Activated T-cell treated with anti-CD3 and anti-CD28 coated beads, Interleukin-2, amount 50 U/mL, for 48 hours (primary cell): ENCODE measurements around the gene UBAC1.
A peak's percentile ranks its signal among the peaks of the same experiment; 100 is the strongest.
"Not testable (repeated sequence)": the region's sequence is repeated elsewhere in the genome, so short reads cannot be mapped to it uniquely, and the experiment has no call there.

Experiments used
- DNase-seq, 2 experiments: peaks; one replicate each; pipeline ENCODE4 v3.0.0-alpha.2; 2020

UBAC1 gene

DNA sequence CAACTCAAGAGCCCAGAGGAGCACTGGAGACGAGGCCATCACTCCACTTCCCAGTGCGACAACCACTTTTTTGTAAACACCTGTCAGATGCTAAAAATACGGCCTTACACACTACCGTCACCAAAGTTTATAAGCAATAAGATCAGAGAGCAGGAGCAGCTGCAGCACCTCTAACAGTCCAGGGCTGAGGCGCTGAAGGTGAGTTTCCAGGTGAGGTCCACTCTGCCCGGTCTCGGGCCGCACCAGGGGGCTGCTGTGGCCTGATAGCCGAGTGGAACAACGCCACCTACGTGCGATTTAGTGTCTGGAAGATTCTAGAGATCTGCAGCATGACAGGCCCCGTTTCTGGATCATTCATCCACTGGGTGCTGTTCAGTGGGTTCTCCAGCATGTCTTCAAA is 28.1 kb downstream of the UBAC1 start:
- no peak for DNase-seq

DNA sequence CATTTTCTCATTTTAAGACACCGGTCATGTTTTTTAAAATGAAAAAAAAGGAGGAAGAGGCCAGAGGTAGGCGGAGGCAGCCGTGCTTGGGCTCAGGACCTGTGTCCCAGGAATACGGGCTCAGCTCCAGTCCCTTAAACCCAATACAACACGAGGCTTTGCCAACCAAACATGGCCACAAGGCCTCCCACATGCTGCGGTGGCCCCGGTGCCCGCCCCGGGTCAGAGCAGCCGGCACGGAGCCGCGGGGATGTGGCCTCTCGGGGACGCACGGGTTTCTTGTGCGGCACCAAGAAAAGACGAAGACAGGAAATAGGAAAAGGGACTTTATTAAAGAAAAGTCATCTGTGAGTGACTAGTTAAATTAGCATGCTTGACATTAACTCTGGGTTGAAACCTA is 28.5 kb downstream of the UBAC1 start:
- no peak for DNase-seq

DNA sequence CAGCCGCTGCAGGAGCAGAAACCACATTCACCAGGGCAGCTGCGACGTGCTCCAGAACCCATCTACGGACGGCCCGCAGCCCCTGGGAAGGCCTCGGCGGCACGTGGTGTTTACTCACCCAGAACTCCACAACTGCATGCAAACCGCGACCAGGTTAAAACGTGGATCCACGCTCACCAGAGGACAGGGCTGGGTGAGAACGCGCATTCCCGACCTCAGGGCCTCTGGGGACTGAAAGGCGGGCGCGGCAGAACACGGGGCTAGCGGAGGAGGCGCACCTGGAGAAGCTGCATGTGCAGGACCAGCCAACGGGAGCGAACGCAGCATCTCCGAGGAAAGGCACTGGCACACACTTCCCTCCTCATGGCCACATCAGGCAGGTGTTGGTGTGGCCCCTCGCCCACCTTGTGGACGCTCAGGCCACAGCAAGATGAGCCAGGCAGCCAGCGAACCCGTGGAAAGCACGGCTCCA is 29.8 kb downstream of the UBAC1 start:
- DNase-seq = no peak

DNA sequence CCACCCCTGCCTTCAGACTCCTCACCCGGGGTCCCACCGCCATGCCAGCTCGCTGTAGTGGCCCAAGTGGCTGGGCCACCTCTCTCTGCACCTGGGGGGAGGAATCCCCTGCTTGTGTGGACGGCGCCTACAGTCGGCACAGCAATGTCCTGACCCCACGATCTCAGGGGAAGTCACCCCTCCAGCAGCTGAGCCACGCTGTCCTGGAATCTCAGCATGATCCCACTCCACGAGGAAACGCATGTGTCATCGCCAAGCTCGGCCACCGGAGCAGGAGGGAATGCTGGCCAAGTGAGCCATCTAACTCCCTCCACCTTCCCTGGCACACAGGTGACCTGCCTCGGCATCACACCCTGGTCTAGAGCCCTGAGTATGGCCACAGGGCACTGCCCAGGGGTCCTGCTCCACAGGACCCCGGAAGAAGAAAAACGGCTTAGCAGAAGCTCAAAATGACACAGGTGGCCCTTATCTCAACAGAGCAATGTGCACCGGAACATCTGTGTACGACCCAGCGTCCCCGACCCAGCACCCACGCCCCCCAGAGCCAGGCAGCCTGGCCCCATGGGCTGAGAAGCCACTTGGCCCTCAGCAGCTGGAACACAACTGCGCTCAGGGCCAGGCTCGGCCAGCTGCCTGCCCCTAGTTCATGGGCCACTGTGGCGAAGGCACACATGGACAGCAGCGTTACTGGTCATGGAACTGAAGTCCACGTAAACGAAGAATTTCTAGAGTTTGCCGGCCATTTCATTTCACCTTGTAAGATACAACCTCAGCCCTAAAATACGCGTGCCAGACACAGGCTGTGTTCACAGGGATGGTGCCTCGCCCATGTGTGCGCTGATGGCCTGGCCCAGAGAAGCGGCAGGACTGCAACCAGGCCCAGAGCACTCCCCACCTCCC is 30.5 kb downstream of the UBAC1 start:
- no peak for DNase-seq

DNA sequence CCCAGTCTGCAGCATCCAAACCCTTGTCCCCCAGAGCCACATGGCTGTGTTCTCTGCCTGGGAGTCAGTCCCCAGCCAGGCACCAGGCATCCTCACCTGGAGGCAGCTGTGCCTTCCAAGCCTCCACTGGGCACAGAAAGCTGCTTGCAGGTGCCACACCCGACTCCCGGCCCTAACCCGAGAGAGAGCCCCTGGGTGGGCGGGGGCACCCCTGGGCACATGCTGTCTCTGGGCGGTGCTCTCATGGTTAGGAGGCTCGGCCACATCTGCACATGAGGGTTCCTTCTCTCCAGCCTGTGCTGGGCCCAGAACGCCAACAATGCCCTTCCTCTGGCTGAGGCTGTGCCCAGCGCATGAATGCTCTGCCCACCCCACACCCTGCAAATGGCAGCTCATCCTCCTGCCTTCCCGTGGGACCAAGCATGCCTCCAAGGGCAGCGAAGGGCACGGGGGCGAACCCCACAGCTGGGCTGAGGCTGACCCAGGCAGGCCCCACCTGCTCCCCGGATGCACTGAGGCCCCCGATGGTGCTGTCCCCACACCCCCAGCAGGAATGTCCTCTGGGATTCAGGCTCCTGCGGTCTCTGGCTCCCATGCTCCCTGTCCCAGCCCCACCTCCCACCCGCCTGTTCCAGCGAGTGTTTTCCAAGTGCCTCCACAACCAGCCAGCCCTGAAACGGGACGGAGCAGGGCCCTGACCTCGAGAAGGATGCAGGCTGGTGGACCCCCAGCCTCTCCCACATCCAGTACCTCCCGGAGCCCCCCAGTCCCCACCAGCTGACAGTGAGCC is 31.3 kb downstream of the UBAC1 start:
- no peak for DNase-seq

DNA sequence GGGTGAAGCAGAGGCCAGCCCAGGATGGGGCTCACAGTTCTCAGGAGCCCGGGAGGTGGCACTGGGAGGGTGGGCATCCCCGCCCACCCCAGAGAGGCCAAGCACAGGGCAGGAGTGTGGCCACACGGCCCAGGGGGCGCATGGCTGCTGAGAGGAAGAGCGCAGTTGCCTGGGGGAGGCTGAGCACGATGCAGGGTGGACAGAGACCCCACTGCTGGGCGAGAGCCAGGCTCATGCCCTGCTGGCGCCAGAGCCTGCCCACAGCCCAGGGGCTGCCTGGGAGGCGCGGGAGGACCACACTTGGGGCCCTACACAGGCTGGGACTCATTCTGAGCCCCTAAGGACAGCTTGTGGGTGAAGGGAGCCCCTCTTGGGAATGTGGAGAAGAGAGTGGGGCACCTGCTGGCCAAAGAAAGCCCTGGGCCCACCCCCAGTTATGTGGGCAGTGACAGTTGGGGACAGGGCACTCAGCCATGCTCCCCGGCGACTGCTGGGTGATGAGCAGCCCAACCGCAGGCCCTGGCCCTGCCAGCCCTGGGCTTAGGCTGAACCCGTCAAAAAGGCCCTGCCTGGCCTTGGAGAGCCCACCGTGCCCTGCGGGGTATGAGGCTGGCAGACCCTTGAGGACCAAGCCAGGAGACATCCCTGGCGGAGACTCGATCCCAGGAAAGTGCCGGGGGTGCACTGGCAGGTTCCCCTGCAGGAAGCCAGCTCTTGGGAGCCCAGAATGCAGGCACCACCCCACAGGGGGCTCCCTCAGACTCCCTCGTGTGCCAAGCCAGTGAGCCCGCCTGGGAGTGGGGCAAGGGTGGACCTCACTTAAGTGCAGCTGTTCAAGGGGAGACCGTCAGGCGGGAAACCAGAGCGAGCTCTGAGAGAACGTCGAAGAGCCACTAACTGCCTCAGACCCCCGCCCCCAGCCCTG is 32.2 kb downstream of the UBAC1 start:
- no peak for DNase-seq

DNA sequence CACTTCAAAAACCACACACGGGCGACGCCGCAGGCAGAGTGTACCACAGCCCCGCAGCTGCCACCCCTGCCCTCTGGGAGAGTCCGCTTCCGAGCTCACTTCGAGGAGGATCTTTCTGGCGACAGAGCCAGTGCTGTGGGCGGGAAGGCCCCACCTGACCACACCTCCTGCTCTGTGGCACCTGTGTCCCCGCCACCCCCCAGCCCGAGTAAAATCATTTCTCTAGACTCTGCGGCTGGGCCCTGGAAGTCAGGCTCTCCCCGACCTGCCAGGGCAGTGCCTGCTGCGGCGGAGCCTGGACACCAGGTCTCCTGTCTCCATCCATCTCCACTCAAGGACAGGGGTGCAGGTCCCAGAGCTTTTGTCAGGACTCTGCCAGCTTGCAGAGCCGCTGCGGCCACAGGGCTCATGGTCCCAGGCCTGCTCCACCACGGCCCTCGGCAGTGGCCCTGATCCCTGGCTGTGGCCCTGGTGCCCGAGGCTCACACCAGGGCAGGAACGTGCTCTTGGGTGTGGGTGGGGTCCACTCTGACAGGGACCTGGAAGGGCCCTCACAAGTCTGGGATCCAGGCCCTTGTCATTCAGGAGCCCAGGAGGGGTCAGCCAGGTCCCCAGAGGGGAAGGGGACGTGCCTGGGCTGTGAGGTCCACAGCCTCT is 33.0 kb downstream of the UBAC1 start:
- no peak for DNase-seq

DNA sequence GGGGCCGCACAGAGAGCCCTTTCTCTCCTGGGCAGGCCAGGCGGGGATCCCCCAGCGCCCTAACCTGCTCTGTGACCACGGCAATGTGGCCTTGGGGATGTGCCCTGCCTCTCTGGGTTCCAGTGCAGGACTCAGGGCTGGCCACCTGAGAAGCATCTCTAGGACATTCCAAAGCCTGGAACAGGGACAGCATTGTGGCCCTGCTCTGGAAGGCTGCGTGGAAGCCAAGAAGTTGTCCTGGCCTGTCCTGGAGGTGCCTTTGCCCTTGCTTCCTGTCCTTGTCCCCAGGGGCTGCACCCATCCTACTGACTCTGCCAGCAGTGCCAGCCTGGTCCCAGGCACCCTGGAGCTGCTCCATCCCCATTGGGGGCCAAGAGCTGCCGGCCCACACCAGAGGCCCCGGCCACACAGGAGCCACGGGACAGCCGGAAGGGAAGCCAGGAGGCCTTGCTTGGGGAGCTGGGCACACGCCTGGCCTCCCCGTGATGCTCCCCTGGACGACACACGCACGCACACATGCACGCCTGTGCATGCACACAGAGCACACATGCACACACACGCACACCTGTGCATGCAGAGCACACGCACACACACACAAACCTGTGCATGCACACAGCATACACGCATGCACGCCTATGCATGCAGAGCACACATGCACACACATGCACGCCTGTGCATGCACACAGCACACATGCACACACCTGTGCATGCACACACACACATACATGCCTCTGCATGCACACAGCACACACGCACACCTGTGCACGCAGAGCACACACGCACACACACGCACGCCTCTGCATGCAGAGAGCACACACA is 33.8 kb downstream of the UBAC1 start:
- no peak for DNase-seq

DNA sequence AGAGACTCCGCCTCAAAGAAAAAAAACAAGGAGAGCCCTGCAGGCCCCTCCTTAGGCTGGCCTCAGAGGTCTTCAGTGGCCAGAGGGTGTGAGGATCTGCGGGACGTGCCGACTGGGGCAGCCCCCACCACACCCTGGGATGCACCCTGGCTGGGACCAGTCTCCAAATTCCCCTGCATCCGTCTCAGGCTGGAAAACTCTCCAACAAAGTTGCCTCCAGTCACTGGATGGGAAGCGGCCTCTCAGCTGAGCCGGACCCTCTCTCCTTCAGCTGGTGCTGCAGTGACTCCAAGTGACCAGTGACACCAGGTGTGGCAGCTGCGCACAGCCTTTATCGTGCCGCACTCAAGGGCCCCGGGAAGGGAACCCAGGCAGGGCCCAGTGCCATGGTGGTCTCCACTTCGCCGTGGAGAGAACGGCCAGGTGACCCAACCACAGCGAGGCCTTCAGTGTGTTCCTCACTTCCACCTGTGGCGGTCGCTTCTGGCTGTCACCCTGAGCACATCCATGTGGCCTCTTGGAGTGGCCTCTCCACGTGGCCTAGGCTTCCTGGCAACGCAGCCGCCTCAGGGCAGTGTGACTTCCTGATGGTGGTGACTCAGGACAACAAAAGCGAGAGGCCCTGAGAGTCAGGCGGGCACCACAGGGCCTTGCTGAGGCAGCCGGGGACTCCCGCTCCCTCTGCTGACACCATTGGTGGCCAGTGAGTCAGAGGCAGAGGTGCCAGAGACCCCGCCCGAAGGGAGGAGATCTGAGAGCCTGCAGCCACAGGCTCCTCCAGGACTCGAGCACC is 34.6 kb downstream of the UBAC1 start:
- peak; percentile 91 to 93 for DNase-seq

DNA sequence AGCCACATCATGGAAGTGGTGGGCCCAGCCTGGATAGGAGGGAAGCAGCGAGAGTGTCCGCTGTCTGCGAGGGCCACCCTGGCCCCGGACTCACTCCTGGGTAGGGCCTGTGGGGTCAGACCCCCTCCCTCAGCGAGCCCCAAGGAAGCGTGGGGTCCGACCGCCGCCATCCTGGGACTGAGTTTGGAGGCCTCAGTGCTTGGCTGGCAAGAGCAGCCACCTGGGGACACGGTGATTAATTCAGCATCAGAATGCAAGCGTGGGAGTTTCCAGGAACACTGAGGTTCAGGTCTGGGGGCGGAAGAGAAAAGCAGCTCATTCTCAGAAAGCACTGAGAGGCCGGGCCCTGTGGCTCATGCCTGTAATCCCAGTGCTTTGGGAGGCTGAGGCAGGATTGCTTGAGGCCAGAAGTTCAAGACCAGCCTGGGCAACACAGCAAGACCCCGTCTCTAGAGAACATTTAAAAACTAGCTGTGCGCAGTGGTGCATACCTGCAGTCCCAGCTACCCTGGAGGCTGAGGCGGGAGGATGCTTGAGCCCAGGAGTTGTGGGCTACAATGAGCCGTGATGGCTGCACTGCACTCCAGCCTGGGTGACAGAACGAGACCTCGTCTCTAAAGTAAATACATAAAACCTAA is 35.6 kb downstream of the UBAC1 start:
- DNase-seq = peak; percentile 86 to 88

DNA sequence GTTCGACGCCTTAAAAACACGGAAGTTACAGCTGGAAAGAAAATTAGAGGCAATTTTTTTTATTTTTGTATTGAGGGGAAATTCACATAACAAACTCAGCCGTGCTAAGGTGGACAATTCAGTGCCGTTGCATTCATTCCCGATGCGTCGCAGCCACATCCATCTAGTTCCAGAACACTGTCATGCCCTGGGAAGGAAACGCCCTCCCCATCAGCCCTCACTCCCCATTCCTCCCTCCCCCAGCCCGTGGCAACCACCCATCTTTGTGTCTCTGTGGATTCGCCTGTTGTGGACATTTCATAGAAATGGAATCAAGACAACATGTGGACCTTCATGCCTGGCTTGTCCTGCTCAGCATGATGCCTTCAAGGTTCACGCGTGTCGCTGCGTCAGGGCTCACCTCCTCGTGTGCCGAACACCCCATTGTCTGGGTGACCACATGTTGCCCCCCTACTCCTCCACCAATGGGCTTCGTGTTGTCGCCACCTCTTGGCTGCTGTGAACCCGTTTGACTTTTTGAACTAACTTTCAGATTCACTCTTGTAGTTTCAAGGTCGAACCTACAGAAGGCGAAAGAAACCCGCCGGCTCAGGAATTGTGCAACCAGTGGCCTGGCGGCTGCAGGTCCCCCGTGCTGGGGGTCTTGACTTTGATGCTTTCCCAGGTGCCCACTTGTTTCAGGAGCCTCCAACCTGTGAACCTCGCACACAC is 36.4 kb downstream of the UBAC1 start:
- DNase-seq = peak; percentile 56

DNA sequence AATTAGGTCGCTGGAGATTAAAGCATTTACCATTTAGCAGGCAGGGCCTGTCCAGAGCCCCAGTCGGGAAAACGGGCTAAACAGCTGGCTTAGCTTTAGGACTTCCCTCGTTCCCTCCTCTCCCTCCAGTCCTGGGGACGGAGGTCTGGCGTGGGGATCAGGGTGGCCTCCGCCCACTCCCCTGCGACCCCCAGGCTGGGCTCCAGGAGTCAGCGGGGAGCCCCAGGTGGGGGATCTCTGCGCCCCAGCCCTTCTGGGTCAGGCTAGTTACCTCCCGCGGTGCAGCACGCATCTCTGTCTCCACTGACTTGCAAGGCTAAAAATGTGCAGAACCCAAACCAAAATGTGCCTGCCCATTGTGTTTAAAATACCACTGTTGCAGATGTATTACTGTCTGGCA is 37.7 kb downstream of the UBAC1 start:
- no peak for DNase-seq

DNA sequence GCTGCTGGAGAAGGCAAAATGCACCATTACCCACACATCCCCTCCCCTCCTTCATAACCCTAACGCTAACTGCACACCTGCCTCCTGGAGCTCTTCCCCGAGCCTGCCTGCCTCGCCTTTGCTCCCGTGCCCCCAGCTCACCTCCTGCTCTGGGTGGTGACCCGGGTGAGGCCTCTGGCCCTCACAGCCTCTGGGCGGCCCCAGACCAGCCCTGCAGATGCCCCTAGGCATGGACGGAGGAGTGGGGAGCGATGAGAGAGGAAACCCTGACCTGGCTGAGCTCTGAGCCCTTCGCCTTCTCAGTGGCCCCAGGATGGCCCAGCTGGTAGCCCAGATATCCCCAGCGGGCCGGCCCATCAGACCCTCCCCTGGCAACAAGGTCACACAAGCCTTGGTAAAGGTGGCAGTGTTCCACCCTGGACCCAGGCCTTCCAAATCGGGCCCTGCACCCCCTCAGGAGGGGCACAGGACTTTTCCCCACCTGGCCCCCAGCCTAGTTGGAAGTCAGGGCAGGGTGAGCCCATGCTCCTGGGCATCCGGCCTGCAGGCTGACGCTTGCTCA is 39.3 kb downstream of the UBAC1 start:
- no peak for DNase-seq

DNA sequence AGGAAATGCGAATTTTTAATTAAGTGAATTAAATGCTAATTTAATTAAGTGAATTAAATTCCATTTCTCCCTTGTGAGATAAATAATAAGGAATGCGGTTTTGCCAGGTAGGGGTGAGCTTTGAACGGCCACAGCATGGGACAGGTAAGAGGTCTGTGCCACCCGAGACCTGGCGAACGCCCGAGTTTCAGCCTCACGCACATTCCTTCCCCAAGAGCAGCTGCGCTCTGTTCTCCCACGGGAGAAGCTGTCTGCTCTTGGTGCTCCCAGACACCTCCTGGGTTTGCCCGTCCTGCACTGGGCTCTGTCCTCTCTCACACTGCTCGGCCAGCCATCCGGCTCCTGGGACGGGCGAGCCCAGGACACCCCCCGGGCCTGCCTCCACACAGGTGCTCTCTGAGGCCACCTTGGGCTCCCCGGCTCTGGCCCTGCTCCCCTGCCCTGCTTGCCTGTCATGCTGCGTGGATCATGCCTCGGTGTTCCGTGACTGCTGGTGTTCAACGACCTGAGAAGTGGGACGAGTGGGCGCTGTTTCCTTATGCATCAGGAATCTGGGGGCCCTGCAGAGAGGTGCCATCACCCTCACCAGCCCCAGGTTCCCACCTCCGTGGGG is 40.1 kb downstream of the UBAC1 start:
- no peak for DNase-seq

DNA sequence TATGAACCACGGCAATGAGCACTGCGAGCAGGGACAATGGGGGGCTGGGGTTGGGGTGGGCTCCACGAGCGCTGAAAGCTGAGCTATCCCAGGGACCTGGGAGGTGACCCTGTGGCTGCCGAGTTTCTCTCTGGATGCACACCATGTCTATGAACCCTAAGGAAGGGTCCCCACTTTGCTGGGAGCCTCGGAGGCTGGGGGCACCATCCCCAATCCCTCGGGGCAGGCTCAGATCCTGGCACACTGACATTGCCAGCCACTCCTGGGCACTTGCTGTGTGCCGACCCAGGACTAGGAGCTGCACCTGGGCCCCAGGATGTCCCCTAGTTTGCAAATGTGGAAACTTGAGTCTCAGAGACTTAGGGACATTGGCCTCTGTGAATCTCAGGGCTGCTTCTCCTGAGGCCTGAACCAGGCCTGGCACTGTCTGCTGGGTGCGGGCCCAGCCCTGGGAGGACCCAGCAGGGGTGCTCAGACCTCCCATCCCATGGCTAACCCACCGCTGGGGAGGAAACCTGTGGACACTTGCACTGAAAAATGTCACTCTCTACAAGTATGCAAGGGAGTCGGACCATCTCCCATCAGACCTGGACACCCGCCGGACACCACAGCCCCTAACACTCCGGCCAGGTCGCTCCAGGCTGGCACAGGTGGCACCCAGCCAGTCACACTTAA is 40.8 kb downstream of the UBAC1 start:
- no peak for DNase-seq

DNA sequence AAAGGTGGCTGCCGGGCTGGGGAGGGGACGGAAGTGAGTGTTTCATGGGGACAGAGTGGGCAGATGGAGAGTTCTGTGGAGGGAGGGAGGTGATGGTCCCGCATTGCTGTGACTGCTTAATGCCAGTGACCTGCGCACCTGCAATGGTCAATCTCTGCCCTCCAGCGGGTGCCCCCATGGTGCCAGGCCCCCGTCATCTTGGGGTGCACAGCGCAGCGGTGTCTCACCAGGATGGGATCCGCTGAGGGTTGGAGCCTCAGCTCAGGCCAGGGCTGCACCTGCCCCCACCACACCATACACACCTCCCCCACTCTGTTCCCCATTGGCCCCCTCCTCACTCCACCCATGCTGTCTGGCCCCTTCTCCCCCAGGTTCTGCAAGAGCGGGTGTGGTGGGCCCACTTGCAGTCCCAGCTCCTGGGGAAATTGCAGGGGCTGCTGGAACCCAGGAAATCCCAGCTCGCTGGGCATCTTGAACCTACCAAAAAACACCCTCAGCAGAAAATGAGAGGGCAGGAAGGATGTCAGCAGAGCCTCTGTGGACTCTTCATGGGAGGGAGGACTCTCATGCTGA is 41.8 kb downstream of the UBAC1 start:
- no peak for DNase-seq

DNA sequence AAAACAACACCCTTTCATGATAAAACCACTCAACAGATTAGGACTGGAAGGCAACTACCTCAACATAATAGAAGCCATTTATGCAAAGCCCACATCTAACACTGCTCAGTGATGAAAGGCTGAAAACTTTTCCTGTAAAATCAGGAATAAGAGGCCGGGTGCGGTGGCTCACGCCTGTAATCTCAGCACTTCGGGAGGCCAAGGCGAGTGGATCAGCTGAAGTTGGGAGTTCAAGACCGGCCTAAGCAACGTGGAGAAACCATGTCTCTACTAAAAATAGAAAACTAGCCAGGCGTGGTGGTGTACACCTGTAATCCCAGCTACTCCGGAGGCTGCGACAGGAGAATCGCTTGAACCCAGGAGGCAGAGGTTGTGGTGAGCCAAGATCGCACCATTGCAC is 44.9 kb downstream of the UBAC1 start:
- DNase-seq = not testable (repeated sequence)

DNA sequence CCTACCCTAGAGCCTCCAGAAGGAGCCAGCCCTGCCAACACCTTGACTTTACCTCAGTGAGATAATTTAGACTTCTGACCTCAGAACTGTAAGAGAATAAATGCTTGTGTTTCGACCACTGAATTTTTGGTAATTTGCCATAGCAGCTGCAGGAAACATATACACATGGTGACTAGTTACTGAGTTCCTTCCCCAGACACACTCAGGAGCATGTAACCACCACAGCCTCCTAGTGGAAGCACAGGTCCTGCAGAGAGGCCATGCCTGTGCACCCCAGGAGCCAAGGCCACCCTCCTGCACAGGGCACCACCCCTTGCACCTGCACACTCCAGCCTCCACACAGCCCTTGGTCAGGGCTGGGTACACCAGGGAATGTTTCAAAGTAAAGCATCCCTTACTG is 46.3 kb downstream of the UBAC1 start:
- DNase-seq = no peak
